H1 (cell line): Measurements from ENCODE around the gene ACTN2. TPM values are rescaled to one million over a fixed set of nuclear protein-coding genes. Genes with fewer than 3 reads are reported as not detected.

Source experiments
- CHD1 ChIP-seq: IDR thresholded peaks from 2 replicates; pipeline ENCODE4 v1.6.1; 2012; ENCODE audit warnings: low read depth, low read length, improper control_type of control experiment
- RFX5 ChIP-seq: IDR thresholded peaks from 2 replicates; pipeline ENCODE4 v1.6.1; 2011; ENCODE audit warnings: low read depth, low read length, improper control_type of control experiment, borderline replicate concordance
- SIRT6 ChIP-seq: IDR thresholded peaks from one replicate; pipeline ENCODE4 v1.7.1; 2012; ENCODE audit warnings: low read length, inconsistent platforms
- polyA plus RNA-seq, 7 experiments: library from polyadenylated mRNA; depleted of rRNA in 3 of 7; stranded (reverse) in 5 of 7; unstranded in 2 of 7; fragments of >200 nt in 5 of 7; fragments of 200-250 nt in 2 of 7; gene quantifications; 1 replicate in 5 of 7; 2 replicates in 1 of 7; 4 replicates in 1 of 7; pipeline versions ENCODE4 v1.2.1 to v1.2.3, GENCODE V29; 2011 to 2013; ENCODE audit warnings: missing spikeins in 2 of 7, mixed read lengths in 2 of 7
- total RNA-seq: library from RNA; stranded (reverse); fragmentation: NEBNext Ultra II Directional; extraction: Animal tissue kit (Norgen Biotek cat#: 25700); gene quantifications from 2 replicates; pipeline ENCODE4 v1.2.1, GENCODE V29; 2021

Gene ACTN2
- total and polyA plus RNA-seq, 2 of the 8 experiments (the other 6 are each of a cell fraction or from before 2014, with no cell fraction given), result 1.9 to 4.1 TPM

- TF ChIP-seq RFX5 (no peak), SIRT6 (no peak), CHD1 (no peak)
Measured at GRCh38 chr1:236747311-236747985, 61.1 kb downstream of the ACTN2 start (continued).
